Ovary (tissue), 3 donors: ENCODE measurements around the gene HCN4.

ENCODE experiments used
- POLR2A ChIP-seq: fragments of 450-650 bp; IDR thresholded peaks from one replicate; pipeline ENCODE4 v1.6.1; 2017; ENCODE audit warnings: antibody characterized with exemption, mild to moderate bottlenecking, moderate library complexity
- TF ChIP-seq, protein P1 (sequence below), 3 donors: fragments of 450-650 bp in 2 of 3; fragments of 200-600 bp in 1 of 3; IDR thresholded peaks; one replicate each; pipeline versions ENCODE4 v1.5.1 to v1.8.0; 2016 to 2022; ENCODE audit warnings: antibody characterized with exemption in 3 of 3, mild to moderate bottlenecking in 1 of 3
- donor health status: DM: no; HTN: no; CAD: no.

DNA sequence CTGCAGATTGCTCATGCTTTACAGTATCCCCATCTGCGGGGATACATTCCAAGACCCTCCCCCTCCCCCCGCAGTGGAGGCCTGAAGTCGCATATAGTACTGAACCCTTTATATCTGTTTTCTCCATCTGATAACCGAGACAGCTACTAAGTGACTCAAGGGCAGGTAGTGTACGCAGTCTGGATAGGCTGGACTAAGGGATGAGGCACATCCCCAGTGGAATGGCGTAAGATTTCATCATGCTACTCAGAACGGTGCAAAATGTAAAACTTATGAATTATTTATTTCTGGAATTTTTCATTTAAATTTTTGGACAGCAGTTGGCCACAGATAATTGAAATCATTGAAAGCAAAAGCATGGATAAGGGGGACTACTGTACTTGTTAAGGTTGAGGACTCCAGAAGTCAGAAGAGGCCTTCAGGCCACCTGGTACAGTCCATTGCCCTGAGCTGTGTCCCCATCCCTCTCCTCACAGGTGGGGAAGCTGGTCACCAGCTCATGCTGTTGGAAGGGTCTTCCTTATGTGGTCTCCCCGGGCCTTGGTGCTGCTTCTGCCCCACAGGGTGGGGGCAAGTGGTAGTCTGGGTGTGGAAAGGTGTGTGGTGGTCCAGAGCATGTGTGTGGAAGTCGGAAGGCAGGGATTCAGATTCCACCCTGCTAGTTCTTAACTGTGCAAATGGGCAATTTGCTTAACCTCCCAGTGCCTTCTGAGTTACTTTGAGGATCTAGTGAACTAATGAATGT is 72.0 kb downstream of the HCN4 start:
- no peak for TF ChIP-seq POLR2A
- TF ChIP-seq, protein P1, sequence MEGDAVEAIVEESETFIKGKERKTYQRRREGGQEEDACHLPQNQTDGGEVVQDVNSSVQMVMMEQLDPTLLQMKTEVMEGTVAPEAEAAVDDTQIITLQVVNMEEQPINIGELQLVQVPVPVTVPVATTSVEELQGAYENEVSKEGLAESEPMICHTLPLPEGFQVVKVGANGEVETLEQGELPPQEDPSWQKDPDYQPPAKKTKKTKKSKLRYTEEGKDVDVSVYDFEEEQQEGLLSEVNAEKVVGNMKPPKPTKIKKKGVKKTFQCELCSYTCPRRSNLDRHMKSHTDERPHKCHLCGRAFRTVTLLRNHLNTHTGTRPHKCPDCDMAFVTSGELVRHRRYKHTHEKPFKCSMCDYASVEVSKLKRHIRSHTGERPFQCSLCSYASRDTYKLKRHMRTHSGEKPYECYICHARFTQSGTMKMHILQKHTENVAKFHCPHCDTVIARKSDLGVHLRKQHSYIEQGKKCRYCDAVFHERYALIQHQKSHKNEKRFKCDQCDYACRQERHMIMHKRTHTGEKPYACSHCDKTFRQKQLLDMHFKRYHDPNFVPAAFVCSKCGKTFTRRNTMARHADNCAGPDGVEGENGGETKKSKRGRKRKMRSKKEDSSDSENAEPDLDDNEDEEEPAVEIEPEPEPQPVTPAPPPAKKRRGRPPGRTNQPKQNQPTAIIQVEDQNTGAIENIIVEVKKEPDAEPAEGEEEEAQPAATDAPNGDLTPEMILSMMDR (IDR thresholded peaks at IDR 0.05): no peak
